ENCODE measurements around the gene ZNF516. TPM values are rescaled to one million over a fixed set of nuclear protein-coding genes. Genes with fewer than 3 reads are reported as not detected.

Gene ZNF516
- total RNA-seq, 1 donor from 2014 or later = 28.0 TPM

GRCh38 chr18:76451396-76452331 is 43.4 kb downstream of the ZNF516 start:
- intact Hi-C loops (cut with DNase I) = no loop called here
- Histone ChIP-seq H3K4me3 (peak overlapping the region; percentile 55), H3K36me3 (no peaks in the 10 kb centered on the region), H3K4me1 (peaks cover 17% of the 10 kb centered on the region), H3K27me3 (no peaks in the 10 kb centered on the region), H3K9me3 (no peaks in the 10 kb centered on the region), H3K27ac (peak overlapping the region; percentile 83)
- no peak for TF ChIP-seq CTCF (IDR thresholded peaks at IDR 0.05)
- ATAC-seq (peak; percentile 52), DNase-seq (no peak)

- intact Hi-C loops (cut with DNase I) = no loop called here
- peak; percentile 77 for DNase-seq
- no peaks in the 10 kb centered on the region for H3K27me3 ChIP-seq
Measured at GRCh38 chr18:76450452-76451395, 44.3 kb downstream of the ZNF516 start.

GRCh38 chr18:76449111-76449453 is 46.0 kb downstream of the ZNF516 start:
- H3K4me1 ChIP-seq = peaks cover 17% of the 10 kb centered on the region
- ATAC-seq (no peak), DNase-seq (peak; percentile 56)
- no peaks in the 10 kb centered on the region for H3K27me3 ChIP-seq
- H3K27ac ChIP-seq = no peak overlapping the region
- intact Hi-C loops (cut with DNase I) = no loop called here
- no peak for TF ChIP-seq CTCF (IDR thresholded peaks at IDR 0.05)
- H3K4me3 ChIP-seq = no peak overlapping the region
- no peaks in the 10 kb centered on the region for H3K9me3 ChIP-seq
- no peaks in the 10 kb centered on the region for H3K36me3 ChIP-seq

More at GRCh38 chr18:76450452-76451395, 44.3 kb downstream of the ZNF516 start:
- H3K4me1 ChIP-seq = peaks cover 17% of the 10 kb centered on the region
- no peaks in the 10 kb centered on the region for H3K36me3 ChIP-seq
- TF ChIP-seq CTCF (IDR thresholded peaks at IDR 0.05) = no peak
- peak overlapping the region; percentile 83 for H3K27ac ChIP-seq
- peak; percentile 78 for ATAC-seq
- no peaks in the 10 kb centered on the region for H3K9me3 ChIP-seq
- peak overlapping the region; percentile 55 for H3K4me3 ChIP-seq

- H3K4me1 ChIP-seq = peaks cover 17% of the 10 kb centered on the region
- no peak for TF ChIP-seq CTCF (IDR thresholded peaks at IDR 0.05)
- no peaks in the 10 kb centered on the region for H3K36me3 ChIP-seq
- no peaks in the 10 kb centered on the region for H3K9me3 ChIP-seq
- DNase-seq = peak; percentile 58
- no peak overlapping the region for H3K4me3 ChIP-seq
- H3K27me3 ChIP-seq = no peaks in the 10 kb centered on the region
- peak; percentile 66 for ATAC-seq
- H3K27ac ChIP-seq = no peak overlapping the region
- intact Hi-C loops (cut with DNase I) = no loop called here
Measured at GRCh38 chr18:76448256-76449110, 46.6 kb downstream of the ZNF516 start.

Data from upper lobe of right lung (tissue), 1 donor.